ENCODE results near the gene PPIP5K2. TPM values are rescaled to one million over a fixed set of nuclear protein-coding genes. Genes with fewer than 3 reads are reported as not detected.
"Not testable (repeated sequence)": the region's sequence is repeated elsewhere in the genome, so short reads cannot be mapped to it uniquely, and the experiment has no call there.

Gene PPIP5K2
- total RNA-seq, 1 donor from 2014 or later, result 24.6 TPM

DNA sequence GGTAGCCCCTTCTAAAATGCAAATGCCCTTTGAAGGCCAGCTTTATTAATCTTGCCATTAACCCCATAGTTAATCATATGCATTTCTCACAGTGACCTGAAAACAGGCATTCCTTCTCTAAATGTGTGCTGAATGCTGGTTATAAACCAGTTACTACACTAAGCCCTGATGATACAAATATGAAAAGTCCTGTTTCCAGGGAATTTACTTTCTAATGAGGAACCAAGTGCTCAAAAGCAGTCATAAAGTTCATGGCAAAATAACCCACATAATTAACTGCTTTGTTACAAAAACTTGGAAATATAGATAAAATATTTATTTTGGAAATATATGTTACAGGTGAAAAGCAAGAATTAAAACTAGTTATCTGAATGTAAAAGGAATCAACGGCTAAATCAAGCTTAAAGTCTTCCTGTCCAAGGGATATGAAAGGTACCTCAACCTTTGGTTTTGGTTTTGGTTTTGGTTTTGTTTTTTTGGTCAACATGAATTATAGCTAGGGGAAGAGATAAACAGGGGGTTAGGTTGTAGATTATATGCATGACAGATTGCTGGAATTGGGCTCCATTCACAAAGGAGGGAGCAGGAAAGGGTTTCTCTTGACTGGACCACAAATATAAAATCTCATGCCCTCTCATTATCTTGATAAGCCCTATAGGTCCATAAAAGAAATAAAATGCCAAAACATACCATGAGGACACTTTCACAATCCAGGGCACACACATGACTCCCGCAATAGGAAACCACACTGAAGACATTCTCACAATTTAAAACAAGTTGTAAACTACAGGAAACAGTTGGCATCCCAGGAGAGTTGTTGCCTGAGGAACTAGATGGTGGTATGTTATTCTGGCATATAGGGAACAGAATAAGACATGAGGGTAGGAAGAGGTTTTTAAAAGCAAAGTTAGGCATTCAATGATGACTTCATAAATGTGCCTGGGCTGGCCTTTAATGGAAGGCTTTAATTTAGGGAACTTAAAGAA is 91.8 kb downstream of the PPIP5K2 start:
- intact Hi-C loops (cut with DNase I), result no loop called here
- Histone ChIP-seq H3K4me1 (no peaks in the 10 kb centered on the region), H3K27me3 (no peaks in the 10 kb centered on the region), H3K27ac (no peak overlapping the region), H3K4me3 (no peak overlapping the region), H3K36me3 (no peaks in the 10 kb centered on the region), H3K9me3 (no peaks in the 10 kb centered on the region)
- TF ChIP-seq POLR2A (IDR thresholded peaks at IDR 0.05), result no peak
- TF ChIP-seq, protein P1, sequence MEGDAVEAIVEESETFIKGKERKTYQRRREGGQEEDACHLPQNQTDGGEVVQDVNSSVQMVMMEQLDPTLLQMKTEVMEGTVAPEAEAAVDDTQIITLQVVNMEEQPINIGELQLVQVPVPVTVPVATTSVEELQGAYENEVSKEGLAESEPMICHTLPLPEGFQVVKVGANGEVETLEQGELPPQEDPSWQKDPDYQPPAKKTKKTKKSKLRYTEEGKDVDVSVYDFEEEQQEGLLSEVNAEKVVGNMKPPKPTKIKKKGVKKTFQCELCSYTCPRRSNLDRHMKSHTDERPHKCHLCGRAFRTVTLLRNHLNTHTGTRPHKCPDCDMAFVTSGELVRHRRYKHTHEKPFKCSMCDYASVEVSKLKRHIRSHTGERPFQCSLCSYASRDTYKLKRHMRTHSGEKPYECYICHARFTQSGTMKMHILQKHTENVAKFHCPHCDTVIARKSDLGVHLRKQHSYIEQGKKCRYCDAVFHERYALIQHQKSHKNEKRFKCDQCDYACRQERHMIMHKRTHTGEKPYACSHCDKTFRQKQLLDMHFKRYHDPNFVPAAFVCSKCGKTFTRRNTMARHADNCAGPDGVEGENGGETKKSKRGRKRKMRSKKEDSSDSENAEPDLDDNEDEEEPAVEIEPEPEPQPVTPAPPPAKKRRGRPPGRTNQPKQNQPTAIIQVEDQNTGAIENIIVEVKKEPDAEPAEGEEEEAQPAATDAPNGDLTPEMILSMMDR (IDR thresholded peaks at IDR 0.05), result no peak
- DNase-seq (ENCODE audit: extremely low spot score in 2 of 2), result no peak

DNA sequence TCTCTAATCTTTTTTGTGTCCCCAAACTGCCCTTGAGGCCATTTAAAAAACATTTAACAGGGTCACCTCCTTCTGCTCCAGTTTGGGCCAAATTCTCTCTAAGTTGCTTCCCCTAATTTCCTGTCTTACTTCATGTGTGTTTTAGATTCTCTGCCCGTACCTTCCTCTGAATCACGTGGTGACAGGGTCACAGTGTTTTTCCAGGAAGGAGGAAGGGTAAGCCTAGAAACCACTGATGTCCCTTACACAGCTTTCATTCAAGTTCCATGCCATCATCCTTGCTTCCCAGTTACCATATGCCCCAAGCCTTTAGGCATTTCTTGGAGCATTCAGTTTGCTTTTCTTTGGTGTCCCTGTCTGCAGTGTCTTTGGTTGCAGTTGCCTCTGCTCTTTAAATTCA is 96.0 kb downstream of the PPIP5K2 start:
- DNase-seq (ENCODE audit: extremely low spot score in 2 of 2), result no peak
- H3K4me1 ChIP-seq, result no peaks in the 10 kb centered on the region
- H3K27ac ChIP-seq, result no peak overlapping the region
- intact Hi-C loops (cut with DNase I), result no loop called here
- H3K4me3 ChIP-seq, result no peak overlapping the region
- no peaks in the 10 kb centered on the region for H3K36me3 ChIP-seq
- no peaks in the 10 kb centered on the region for H3K9me3 ChIP-seq
- no peaks in the 10 kb centered on the region for H3K27me3 ChIP-seq
- TF ChIP-seq POLR2A (IDR thresholded peaks at IDR 0.05) (no peak), POLR2AphosphoS5 (IDR thresholded peaks at IDR 0.05; ENCODE audit: insufficient read depth in 1 of 2, low read depth in 1 of 2) (no peak)
- TF ChIP-seq, protein P1 (IDR thresholded peaks at IDR 0.05), result no peak

DNA sequence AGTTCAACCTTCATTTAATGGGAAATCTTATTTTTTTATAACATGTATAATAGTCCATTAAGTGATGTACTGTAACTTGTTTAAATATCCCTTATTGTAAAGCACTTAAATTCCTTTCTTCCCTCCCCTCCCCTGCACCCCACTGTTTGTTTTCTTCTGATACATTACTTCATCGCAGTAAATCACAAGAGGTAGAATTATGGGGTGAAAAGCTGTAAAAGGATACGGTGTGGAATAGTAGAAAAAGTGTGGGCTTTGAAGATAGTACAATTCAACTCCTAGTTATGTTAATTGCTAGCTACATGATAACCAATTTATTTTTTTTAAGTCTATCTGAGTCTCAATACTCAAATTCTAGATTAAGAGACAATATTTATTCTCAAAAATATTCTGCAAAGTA is 96.6 kb downstream of the PPIP5K2 start:
- TF ChIP-seq POLR2AphosphoS5 (IDR thresholded peaks at IDR 0.05; ENCODE audit: insufficient read depth in 1 of 2, low read depth in 1 of 2), result no peak
- no peak for TF ChIP-seq POLR2A (IDR thresholded peaks at IDR 0.05)
- TF ChIP-seq, protein P1 (IDR thresholded peaks at IDR 0.05), result no peak

DNA sequence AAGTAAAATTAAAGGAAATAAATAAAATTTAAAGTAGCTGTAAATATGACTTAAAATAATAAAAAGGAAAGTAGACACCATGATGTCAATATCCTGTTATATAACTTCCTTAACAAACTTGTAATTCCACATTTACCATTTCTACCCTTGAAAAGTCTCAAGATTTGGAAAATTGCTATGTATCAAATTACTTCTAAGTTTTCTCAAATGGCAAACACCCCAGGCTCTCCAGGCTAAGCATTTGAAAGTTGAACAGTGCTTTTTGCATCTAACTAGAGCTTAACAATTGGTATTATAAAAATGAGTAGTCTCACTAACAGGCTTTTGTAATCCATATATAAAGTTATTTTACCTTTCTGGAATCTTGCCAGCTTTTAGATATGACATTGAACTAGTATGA is 97.0 kb downstream of the PPIP5K2 start:
- Histone ChIP-seq H3K4me3 (no peak overlapping the region), H3K4me1 (no peaks in the 10 kb centered on the region), H3K27me3 (no peaks in the 10 kb centered on the region), H3K9me3 (no peaks in the 10 kb centered on the region), H3K27ac (no peak overlapping the region), H3K36me3 (no peaks in the 10 kb centered on the region)
- no peak for DNase-seq (ENCODE audit: extremely low spot score in 2 of 2)
- intact Hi-C loops (cut with DNase I), result no loop called here
- TF ChIP-seq, protein P1 (IDR thresholded peaks at IDR 0.05), result no peak
- TF ChIP-seq POLR2AphosphoS5 (IDR thresholded peaks at IDR 0.05; ENCODE audit: insufficient read depth in 1 of 2, low read depth in 1 of 2), result no peak
- TF ChIP-seq POLR2A (IDR thresholded peaks at IDR 0.05), result no peak

More for the DNA sequence above, 96.6 kb downstream of the PPIP5K2 start:
- H3K27me3 ChIP-seq, result no peaks in the 10 kb centered on the region
- no peaks in the 10 kb centered on the region for H3K9me3 ChIP-seq
- H3K4me3 ChIP-seq, result no peak overlapping the region
- no peaks in the 10 kb centered on the region for H3K36me3 ChIP-seq
- H3K4me1 ChIP-seq, result no peaks in the 10 kb centered on the region
- intact Hi-C loops (cut with DNase I), result no loop called here
- no peak overlapping the region for H3K27ac ChIP-seq
- no peak for DNase-seq (ENCODE audit: extremely low spot score in 2 of 2)

DNA sequence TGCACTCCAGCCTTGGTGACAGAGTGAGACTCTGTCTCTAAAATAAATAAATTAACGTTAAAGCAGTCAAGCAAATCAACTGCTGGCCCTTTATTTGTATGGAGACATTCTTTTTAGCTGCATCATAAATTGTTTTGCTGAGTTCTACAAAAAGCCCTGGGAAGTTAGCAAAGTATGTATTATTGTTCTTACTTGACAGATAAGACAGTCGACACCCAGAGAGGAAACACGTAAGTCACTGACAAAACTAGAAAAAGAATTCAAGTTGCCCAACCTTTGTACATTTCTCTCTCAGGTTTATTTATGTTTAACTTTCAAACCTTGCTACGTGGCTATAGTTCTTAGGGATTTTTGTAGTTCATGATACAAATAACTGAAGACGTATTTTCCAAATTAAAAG is 98.1 kb downstream of the PPIP5K2 start:
- Histone ChIP-seq H3K9me3 (no peaks in the 10 kb centered on the region), H3K27ac (no peak overlapping the region), H3K27me3 (no peaks in the 10 kb centered on the region), H3K4me1 (no peaks in the 10 kb centered on the region), H3K4me3 (no peak overlapping the region), H3K36me3 (no peaks in the 10 kb centered on the region)
- TF ChIP-seq, protein P1 (IDR thresholded peaks at IDR 0.05), result no peak
- TF ChIP-seq POLR2AphosphoS5 (IDR thresholded peaks at IDR 0.05; ENCODE audit: insufficient read depth in 1 of 2, low read depth in 1 of 2) (no peak), POLR2A (IDR thresholded peaks at IDR 0.05) (no peak)
- intact Hi-C loops (cut with DNase I), result no loop called here
- no peak for DNase-seq (ENCODE audit: extremely low spot score in 2 of 2)

DNA sequence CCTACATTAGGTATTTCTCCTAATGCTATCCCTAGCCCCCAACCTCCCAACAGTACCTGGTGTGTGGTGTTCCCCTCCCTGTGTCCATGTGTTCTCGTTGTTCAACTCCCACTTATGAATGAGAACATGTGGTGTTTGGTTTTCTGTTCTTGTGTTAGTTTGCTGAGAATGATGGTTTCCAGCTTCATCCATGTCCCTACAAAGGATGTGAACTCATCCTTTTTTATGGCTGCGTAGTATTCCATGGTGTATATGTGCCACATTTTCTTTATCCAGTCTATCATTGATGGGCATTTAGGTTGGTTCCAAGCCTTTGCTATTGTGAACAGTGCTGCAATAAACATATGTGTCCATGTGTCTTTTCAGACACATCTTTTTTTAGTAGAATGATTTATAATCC is 99.0 kb downstream of the PPIP5K2 start:
- H3K9me3 ChIP-seq; H3K27me3 ChIP-seq; H3K36me3 ChIP-seq; intact Hi-C loops (cut with DNase I); H3K4me3 ChIP-seq; DNase-seq (ENCODE audit: extremely low spot score in 2 of 2); H3K27ac ChIP-seq; H3K4me1 ChIP-seq: not testable (repeated sequence)
